Right cardiac atrium (tissue), 5 donors: Measurements from ENCODE around the gene SPATA21. TPM values are rescaled to one million over a fixed set of nuclear protein-coding genes. Genes with fewer than 3 reads are reported as not detected.

Experiments
- ATAC-seq, 2 donors: fragments of 200-7000 bp; cut with Tn5 transposase; one replicate each; pipeline versions ENCODE4 v1.8.0 to v1.9.1; 2020; ENCODE audit warnings: moderate library complexity in 2 of 2, mild to moderate bottlenecking in 1 of 2
- DNase-seq, 3 donors: peaks; one replicate each; pipeline ENCODE4 v3.0.0-alpha.2; 2020
- H3K27ac ChIP-seq: one replicate; pipeline ENCODE4 v1.5.1; 2013; ENCODE audit warnings: mild to moderate bottlenecking, low read length, control low read depth, moderate library complexity
- H3K27me3 ChIP-seq: one replicate; pipeline ENCODE4 v1.6.1; 2013; ENCODE audit not compliant: control insufficient read depth, insufficient read depth
- H3K4me1 ChIP-seq: one replicate; pipeline ENCODE4 v1.6.1; 2013; ENCODE audit warnings: low read length; ENCODE audit not compliant: control insufficient read depth, insufficient read depth
- H3K4me3 ChIP-seq: one replicate; pipeline ENCODE4 v1.5.1; 2013; ENCODE audit warnings: low read length, control low read depth
- H3K9me3 ChIP-seq: one replicate; pipeline ENCODE4 v1.6.1; 2013; ENCODE audit warnings: low read length; ENCODE audit not compliant: control insufficient read depth
- WGBS: extraction: QIAGEN DNeasy Blood & Tissue Kit; methylation state at CpG from one replicate; pipeline ENCODE4 v1.1.7; 2013; 5-methylcytosine and 5-hydroxymethylcytosine counted together
- intact Hi-C, 4 donors: fragments of 100-400 bp; cut with DNase I; formaldehyde crosslinking; loops; one replicate each; pipeline versions ENCODE4 v1.11.0 to v1.14.0; 2022 to 2023
- polyA plus RNA-seq: library from polyadenylated mRNA; stranded (reverse); fragments of 200-250 nt; gene quantifications from one replicate; pipeline ENCODE4 v1.2.3, GENCODE V29; 2013
- total RNA-seq, 4 donors: library from RNA; stranded (reverse); fragmentation: NEBNext Ultra II Directional; extraction: Animal tissue kit (Norgen Biotek cat#: 25700); gene quantifications; one replicate each; pipeline ENCODE4 v1.2.1, GENCODE V29; 2021
- donor health status: healthy with polysubstance abuse.
- donor health status: DM: no; HTN: yes; CAD: no.
- donor health status: DM: no; HTN: no; CAD: no.
- donor health status: DM: no; HTN: yes; CAD: no; lungs with severe emphysema.
- donor health status: DM: yes; HTN: yes; CAD: no.

SPATA21 gene
- total and polyA plus RNA-seq, 5 donors, result 0.23 TPM; not detected in 4

DNA sequence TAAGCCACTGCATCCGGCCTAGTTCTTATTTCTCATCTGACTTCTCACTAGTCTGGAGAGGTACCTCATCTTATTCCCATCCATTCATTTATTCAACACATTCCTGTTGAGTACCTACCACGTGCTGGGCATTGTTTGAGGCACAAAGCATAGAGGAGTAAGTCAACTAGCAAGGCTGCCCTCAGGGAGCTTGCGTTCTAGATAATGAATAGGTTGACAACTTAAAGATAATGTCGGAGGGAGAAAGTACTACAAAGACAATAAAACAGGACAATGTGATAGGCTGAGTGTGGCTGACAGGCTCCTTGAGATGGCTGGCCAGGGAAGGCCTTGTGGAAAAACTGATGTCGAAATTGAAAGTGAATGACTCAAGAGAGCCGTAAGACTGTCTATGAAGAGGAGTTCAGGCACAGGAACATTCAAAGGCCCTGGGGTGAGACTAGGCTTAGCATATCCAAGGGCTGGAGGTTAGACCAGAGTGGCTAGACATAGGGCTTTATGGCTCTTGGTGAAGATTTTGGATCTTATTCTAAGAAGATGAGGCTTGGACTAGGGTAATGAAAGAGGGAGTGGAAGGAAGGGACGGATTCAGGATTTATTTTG is 18.3 kb downstream of the SPATA21 start:
- no peak overlapping the region for H3K27ac ChIP-seq
- H3K4me3 ChIP-seq, result no peak overlapping the region
- H3K4me1 ChIP-seq, result no peaks in the 10 kb centered on the region
- H3K9me3 ChIP-seq, result no peaks in the 10 kb centered on the region
- no peak for DNase-seq
- no peaks in the 10 kb centered on the region for H3K27me3 ChIP-seq
- 84% methylated on average over 7 of the region's 7 CpGs for WGBS
- intact Hi-C loops, result no loop called here
- no peak for ATAC-seq

DNA sequence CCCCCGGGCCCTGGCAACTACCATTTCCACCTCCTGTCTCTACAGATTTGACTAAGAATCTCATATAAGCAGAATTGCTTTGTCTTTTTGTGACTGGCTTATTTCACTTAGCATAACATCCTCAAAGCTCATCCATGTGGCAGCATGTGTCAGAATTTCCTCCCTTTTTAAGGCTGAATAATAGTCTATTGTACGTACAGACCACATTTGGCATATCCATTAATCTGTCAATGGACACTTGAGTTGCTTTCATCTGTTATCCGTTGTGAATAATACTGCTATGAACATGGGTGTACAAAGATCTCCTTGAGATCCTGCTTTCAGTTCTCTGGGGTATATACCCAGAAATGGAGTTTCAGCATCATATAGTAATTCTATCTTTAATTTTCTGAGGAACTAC is 24.0 kb downstream of the SPATA21 start:
- Histone ChIP-seq H3K4me1 (no peaks in the 10 kb centered on the region), H3K27me3 (no peaks in the 10 kb centered on the region), H3K4me3 (no peak overlapping the region), H3K27ac (no peak overlapping the region), H3K9me3 (no peaks in the 10 kb centered on the region)
- ATAC-seq (no peak), DNase-seq (no peak)
- intact Hi-C loops, result no loop called here
- WGBS, result 72% methylated on average over 3 of the region's 3 CpGs

DNA sequence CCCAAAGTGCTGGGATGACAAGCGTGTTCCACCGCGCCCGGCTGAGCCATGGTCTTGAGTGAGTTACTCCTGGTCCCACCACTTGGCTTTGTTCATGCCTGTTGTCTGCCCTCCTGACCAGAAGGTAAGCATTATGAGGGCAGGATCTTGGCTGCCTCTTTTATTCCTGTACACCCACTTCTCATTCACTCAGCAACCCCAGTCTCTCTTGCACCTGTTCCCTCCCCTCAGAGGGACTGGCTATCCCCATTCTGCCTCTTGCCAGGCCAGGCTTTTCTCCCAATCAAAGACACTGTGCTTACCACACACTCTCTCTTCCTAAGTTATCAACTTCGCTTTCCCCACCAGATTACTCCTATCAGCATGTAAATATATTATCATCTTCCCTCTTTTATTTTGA is 26.4 kb downstream of the SPATA21 start:
- Histone ChIP-seq H3K4me3 (no peak overlapping the region), H3K27ac (no peak overlapping the region), H3K27me3 (no peaks in the 10 kb centered on the region), H3K9me3 (no peaks in the 10 kb centered on the region), H3K4me1 (no peaks in the 10 kb centered on the region)
- WGBS, result 93% methylated on average over 5 of the region's 5 CpGs
- DNase-seq (no peak), ATAC-seq (no peak)
- intact Hi-C loops, result no loop called here

DNA sequence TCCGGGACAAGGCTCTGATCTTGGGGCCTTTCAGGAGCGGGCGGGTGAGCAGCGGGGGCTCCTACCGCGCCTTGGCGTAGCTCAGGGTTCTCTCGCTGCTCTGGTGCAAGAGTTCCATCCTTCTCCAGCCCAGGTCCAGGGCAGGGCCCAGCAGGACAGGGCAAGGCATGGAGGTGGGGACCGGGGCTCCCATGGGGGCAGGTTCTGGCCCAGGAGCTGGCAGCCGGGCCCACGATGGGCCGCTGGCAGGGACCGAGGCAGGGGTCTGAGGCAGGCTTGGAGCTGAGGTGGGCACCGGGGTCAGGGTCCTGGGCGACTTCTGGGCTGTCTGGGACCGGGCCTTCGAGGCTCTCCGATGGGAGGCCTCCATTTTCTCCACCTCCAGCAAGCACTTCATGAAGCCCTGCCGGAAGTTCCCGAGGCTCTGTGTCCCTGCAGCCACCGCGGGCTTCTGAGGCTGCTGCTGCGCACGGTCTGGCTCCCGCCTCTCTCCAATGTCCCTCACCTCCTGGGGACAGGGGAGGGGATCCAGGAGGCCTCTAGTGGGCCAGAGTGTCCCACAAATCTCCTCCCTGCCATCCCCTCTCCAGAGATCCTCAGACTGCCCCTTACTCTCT is 27.6 kb downstream of the SPATA21 start:
- ATAC-seq, result peak in 1 of 2 donors; percentile 46
- no peak overlapping the region for H3K27ac ChIP-seq
- no peaks in the 10 kb centered on the region for H3K9me3 ChIP-seq
- H3K4me3 ChIP-seq, result no peak overlapping the region
- intact Hi-C loops, result no loop called here
- H3K27me3 ChIP-seq, result no peaks in the 10 kb centered on the region
- H3K4me1 ChIP-seq, result no peaks in the 10 kb centered on the region
- DNase-seq, result no peak
- WGBS, result 87% methylated on average over 25 of the region's 25 CpGs

DNA sequence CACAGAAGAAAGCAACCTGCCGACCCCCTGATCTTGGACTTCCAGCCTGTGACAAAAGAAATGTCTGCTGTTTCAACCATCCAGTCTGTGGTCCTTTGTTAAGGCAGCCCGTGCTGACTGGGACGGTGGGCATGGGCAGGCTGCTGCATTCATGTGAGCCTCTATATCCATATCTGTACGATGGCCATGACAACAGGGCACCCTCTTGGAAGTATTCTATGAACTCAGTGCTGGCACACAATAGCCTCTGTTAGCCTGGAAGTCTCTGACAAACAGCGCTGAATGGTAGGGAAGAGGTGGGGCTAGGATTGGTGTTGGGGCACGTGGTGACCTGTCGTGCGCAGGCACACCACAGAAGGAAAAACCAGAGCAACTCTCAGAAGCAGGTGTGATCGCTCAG is 30.4 kb downstream of the SPATA21 start:
- H3K27me3 ChIP-seq, result no peaks in the 10 kb centered on the region
- H3K27ac ChIP-seq, result no peak overlapping the region
- DNase-seq, result no peak
- H3K4me3 ChIP-seq, result no peak overlapping the region
- H3K4me1 ChIP-seq, result no peaks in the 10 kb centered on the region
- no peaks in the 10 kb centered on the region for H3K9me3 ChIP-seq
- ATAC-seq, result no peak
- WGBS, result 88% methylated on average over 9 of the region's 9 CpGs
- intact Hi-C loops, result no loop called here

DNA sequence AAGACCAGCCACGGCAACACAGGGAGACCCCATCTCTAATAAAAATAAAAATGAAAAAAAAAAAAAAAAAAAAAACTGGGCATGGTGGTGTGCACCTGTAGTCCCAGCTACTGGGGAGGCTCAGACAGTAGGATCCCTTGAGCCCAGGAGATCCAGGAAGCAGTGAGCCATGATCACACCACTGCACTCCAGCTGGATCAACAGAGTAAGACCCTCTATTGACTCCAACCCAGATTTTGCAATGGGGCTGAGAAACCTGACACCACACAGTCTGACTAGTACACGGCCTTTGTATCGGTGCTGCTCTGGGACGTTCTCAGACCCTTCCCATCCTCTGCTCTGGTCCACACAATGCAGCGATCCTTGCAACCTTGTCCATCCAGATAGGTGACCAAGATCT is 31.8 kb downstream of the SPATA21 start:
- no peak for DNase-seq
- Histone ChIP-seq H3K27ac (no peak overlapping the region), H3K4me3 (no peak overlapping the region), H3K27me3 (no peaks in the 10 kb centered on the region), H3K9me3 (no peaks in the 10 kb centered on the region), H3K4me1 (no peaks in the 10 kb centered on the region)
- no peak for ATAC-seq
- intact Hi-C loops, result no loop called here
- WGBS, result 69% methylated on average over 5 of the region's 5 CpGs

DNA sequence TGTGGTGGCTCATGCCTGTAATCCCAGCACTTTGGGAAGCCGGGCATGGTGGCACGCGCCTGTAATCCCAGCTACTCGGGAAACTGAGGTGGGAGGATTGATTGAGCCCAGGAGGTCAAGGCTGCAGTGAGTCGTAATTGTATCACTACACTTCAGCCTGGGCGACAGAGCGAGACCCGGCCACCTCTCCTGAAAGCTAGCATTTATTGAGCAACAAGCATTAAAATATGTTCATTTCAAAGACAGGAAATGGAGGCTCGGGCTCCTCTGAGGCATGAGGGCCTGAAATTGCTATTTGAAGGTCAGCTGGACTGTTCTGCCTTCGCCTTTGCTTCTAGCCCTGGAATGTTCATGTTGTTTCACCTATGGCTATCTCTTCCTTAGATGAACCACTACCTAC is 34.5 kb downstream of the SPATA21 start:
- H3K9me3 ChIP-seq, result no peaks in the 10 kb centered on the region
- DNase-seq, result no peak
- no peaks in the 10 kb centered on the region for H3K27me3 ChIP-seq
- no peak overlapping the region for H3K27ac ChIP-seq
- H3K4me1 ChIP-seq, result no peaks in the 10 kb centered on the region
- intact Hi-C loops, result no loop called here
- ATAC-seq, result no peak
- 85% methylated on average over 10 of the region's 10 CpGs for WGBS
- H3K4me3 ChIP-seq, result no peak overlapping the region

DNA sequence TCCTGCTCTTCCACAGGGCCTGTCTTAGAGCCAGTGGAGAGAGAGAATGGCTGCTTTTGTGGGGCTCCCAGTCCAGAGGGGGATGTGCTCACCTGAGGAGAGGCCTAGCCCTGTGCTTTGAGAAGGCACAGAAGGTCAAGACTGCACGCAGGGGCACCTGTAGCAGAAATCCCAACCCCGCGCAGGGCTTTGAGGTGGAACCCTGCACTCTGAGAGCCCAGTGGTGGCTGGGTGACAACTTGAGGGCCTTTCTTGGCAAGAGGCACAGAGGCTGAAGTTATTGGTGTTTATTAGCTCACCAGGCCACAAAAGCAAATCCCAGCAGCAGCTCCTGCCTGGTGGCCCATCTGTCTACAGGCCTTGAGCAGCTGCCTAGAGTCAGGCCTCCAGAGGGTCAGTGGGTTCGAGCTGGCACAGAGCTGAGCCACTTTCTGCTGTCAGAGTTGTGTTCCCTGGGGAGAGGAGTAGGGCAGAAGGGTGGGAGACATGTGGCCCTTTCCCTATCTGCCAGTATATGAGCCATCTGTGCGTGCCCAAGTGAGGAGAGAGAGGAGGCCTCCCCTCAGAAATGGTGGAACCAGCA is 38.8 kb downstream of the SPATA21 start:
- Histone ChIP-seq H3K27ac (no peak overlapping the region), H3K27me3 (no peaks in the 10 kb centered on the region), H3K9me3 (no peaks in the 10 kb centered on the region), H3K4me3 (no peak overlapping the region), H3K4me1 (peaks cover 4% of the 10 kb centered on the region)
- ATAC-seq (no peak), DNase-seq (no peak)
- 91% methylated on average over 5 of the region's 5 CpGs for WGBS
- intact Hi-C loops, result no loop called here

DNA sequence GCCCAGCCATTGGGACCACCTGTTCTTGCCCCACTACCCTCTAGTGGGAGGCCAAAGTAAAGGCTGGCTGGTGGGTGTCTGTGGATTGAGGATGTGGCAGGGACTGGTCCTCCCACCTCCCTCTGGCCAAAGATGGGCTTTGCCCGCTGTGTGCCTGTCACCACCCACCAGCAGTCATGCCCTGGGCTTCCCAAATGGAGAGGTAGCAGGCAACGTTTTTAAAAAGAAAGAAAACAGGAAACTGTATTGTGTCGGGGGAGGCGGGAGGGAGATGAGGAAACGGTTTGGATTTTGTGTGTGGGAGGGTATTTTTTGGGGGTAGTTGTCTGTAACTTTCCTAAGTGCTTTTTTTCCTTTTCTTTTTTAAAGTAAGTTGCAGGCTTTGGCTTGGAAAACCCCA is 40.1 kb downstream of the SPATA21 start:
- peaks cover 17% of the 10 kb centered on the region for H3K4me1 ChIP-seq
- H3K27ac ChIP-seq, result no peak overlapping the region
- ATAC-seq, result no peak

DNA sequence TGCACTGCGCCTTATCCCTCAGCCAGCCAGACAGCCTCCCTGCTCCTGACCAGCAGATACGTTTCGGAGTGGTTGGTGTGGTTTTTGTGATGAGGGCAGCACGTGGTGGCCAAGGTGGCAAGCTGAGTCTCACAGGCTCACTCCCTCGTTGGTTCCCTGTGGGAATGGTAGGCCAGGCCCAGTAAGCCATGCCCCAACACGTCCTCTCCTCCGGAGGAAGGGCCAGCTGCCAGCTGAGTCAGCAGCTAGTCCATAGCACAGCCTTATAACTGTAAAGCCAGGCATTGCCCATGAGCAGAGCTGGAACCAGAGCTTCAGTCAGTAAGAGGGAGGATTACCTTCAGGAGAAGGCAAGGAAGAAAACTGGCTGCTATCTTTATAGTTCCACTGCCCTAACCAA is 40.6 kb downstream of the SPATA21 start:
- H3K4me1 ChIP-seq, result peaks cover 22% of the 10 kb centered on the region
- intact Hi-C loops, result no loop called here
- DNase-seq, result peak; percentile 62 to 79 (median 70)
- H3K9me3 ChIP-seq, result no peaks in the 10 kb centered on the region
- H3K27ac ChIP-seq, result no peak overlapping the region
- 53% methylated on average over 7 of the region's 7 CpGs for WGBS
- no peaks in the 10 kb centered on the region for H3K27me3 ChIP-seq
- H3K4me3 ChIP-seq, result no peak overlapping the region
- peak in 1 of 2 donors; percentile 21 for ATAC-seq

More for the DNA sequence above, 40.1 kb downstream of the SPATA21 start:
- no peak for DNase-seq
- intact Hi-C loops, result no loop called here
- 46% methylated on average over 5 of the region's 5 CpGs for WGBS
- Histone ChIP-seq H3K9me3 (no peaks in the 10 kb centered on the region), H3K27me3 (no peaks in the 10 kb centered on the region), H3K4me3 (no peak overlapping the region)

DNA sequence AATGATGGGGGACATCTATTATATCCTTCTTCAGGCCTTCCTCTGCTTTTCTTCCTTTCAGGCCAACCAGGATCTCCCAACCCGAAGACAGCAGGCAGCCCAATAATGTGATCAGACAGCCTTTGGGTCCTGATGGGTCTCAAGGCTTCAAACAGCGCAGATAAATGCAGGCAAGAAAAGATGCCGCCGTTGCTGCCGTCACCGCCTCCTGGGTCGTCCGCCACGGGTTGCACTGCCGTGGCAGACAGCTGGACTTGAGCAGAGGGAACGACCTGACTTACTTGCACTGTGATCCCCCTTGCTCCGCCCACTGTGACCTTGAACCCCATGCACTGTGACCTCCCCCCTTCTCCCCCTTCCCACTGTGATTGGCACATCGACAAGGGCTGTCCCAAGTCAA is 42.2 kb downstream of the SPATA21 start:
- ATAC-seq (no peak), DNase-seq (no peak)
- peaks cover 31% of the 10 kb centered on the region for H3K4me1 ChIP-seq
- intact Hi-C loops, result no loop called here
- 90% methylated on average over 13 of the region's 13 CpGs for WGBS
- no peak overlapping the region for H3K4me3 ChIP-seq
- no peaks in the 10 kb centered on the region for H3K9me3 ChIP-seq
- H3K27me3 ChIP-seq, result no peaks in the 10 kb centered on the region
- no peak overlapping the region for H3K27ac ChIP-seq
